HG03095 (cell line): ENCODE data around the gene TAF4B.
A peak's percentile ranks its signal among the peaks of the same experiment; 100 is the strongest.
"Not testable (repeated sequence)": the region's sequence is repeated elsewhere in the genome, so short reads cannot be mapped to it uniquely, and the experiment has no call there.

ENCODE experiments used
- ATAC-seq: cut with Tn5 transposase; IDR thresholded peaks from one replicate; pipeline ENCODE4 v1.9.1; 2021; ENCODE audit warnings: moderate library complexity; ENCODE audit not compliant: unreplicated experiment

The TAF4B gene

GRCh38 chr18:26301681-26302080, 75.4 kb downstream of the TAF4B start:
- ATAC-seq = no peak

GRCh38 chr18:26303222-26303621, 77.0 kb downstream of the TAF4B start:
- not testable (repeated sequence) for ATAC-seq

DNA sequence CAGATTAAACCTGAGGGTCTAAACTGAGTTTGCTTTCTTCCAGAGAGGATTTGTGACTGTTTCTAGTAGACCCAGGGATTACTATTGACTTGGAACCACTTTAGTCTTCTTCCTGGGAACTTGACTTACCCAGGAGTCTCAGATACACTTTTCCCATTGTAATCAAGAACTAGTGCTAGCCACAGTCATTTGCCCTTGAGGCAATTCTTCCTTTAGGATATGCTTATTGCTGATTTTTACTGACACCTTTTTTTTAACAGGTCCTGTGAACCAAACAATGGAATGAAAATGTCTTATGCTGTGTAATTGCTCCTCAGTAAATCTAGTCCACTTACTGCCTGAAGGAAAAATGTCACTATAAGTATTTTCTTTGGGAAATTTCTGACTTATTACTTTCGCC, 78.3 kb downstream of the TAF4B start:
- ATAC-seq = no peak

DNA sequence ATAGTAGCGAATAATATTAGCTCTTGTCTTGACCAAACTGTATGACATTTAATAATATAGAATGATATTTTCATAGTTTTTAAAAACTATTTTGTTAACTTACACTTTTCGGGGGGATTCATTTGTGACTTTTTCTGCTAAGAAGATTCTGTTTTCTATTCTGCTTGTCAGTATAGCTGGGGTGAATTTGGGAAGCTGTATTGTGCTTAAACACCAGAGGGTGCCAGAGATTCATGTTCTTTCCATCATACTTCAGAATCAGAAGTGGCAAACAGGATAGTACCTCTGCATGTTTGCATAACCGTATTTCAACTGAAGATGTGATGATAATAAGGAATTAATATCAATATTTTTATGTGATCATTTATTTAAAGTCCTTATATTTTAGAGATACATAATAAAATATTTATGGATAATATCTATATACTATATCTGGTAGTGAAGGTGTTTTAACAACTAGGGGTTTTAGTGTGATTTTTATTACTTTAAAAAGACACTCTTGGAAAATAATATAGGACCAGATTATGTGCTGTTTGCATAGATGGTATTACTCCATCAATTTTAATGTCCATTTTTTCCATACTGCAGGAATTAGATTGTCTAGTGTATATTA, 81.0 kb downstream of the TAF4B start:
- peak; percentile 80 for ATAC-seq

DNA sequence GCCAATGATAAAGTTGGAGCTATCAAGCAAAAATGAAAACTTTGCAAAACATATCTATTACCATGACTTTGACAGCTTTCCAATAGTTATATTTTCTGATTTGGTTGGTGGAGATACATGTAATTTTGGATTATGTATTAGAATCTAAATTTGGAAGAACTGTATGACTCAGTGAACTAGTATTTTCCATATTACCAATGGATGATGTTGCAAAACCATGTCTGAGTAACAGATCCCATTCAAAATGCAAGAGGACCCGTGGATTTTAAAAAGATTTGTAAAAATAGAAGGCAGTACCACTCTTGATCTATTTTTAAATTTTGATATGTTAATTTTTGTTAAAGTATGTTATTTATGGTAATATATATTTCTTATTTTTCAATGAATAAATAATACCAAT, 83.0 kb downstream of the TAF4B start:
- ATAC-seq = no peak

DNA sequence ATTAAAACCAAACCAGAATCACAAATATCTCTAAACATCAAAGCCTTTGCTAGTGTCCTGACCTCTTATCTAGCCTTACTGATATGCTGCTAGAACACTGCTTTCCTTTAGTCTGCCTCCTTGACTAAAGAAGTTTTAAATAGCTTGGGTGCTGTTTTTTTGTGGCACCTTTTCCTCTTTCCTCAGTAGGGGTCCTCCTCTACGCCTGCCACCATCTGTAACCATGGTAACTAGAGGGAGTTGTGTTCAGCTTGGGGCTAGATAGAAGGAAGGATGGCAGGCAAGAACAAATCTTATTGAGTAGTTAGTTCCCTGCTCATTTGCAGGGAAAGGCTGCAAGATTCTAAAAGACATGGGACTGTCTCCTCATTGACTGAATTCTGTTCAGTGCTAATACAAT, 86.0 kb downstream of the TAF4B start:
- ATAC-seq = no peak

- no peak for ATAC-seq
Measured at GRCh38 chr18:26317398-26317797, 91.2 kb downstream of the TAF4B start.

- no peak for ATAC-seq
Measured at GRCh38 chr18:26320686-26321085, 94.4 kb downstream of the TAF4B start.

GRCh38 chr18:26322890-26323653, 96.8 kb downstream of the TAF4B start:
- ATAC-seq = no peak

GRCh38 chr18:26325771-26326170, 99.5 kb downstream of the TAF4B start:
- no peak for ATAC-seq

DNA sequence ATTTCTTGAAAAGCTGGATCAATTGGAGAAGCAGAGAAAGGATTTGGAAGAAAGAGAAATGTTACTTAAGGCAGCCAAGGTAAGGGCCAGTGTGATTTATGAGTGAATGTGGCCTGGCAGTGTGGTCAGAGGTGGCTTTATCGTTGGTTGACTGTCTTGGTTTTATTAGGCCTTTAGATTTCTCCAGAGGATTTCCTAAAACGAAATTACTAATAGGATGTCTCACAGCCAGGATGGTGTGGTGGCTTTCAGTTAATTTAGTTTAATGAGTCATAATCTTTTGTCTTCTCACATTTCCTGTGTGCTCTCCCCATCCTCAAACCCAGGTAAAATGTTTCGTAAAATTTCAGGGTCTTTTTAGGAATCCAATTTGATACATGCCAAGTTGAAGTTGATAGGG, 100.8 kb downstream of the TAF4B start:
- no peak for ATAC-seq

- ATAC-seq = no peak
Measured at GRCh38 chr18:26332991-26333390, 106.7 kb downstream of the TAF4B start.

- ATAC-seq = no peak
Measured at GRCh38 chr18:26335156-26335555, 108.9 kb downstream of the TAF4B start.

DNA sequence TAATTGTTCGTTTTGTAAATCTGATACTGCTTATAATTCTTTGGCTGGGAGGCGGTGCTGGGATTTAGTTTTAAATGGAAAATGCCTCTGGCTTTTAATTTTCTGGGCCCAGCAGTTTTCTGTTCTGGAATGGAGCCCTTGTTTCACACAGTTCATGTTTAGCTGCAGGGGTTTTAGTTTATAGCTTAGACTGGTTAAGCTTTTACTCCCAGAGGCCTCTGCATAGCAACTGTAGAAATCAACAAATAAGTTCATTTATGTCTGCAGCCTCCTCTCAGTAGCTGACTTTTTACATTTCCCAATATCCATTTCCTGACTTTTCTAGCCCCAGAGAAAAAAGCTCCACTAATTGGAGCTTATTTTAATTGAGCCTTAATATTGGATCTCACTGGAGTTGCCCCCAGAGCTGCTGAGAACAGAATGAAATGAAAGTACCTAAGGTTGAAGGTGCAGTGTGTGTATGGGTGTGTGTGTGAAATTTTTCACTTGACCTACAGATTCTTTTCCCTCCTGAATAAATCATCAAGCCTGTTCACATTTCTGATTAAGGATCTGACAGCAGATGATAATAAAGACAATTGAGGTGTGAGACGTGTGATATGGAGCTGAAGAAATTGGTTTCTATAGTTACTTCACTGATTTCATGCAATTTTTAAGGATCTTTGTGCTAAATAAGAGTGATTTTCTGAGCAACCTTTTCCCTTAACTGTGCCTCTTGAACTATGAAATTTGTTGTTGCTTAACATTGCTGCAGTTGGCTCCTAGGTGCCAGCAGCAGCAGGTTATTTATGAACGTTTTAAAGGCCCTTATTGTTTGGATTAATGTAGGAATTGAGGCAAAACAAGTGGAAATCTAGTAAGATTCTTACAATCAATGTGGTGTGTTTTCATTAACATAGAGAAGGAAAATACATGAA, 109.6 kb downstream of the TAF4B start:
- no peak for ATAC-seq

DNA sequence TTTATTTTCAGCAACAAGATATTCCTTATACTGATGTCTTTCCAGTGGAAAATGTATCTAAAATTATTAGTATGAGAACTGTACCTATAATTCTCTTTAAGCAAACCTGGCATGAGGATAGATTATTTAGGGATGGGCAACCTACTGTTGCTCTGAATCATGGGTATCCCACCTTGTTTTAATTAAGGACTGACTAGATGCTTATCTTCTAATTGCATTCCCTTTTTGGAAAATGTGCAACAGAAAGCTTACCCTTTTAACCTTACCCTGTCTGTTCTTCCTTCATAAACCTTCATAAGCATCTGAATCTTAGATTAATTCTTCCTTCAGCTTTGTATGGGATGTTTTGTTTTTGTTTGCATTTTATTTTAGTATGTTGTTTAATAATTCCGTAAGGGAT, 110.3 kb downstream of the TAF4B start:
- ATAC-seq = no peak

DNA sequence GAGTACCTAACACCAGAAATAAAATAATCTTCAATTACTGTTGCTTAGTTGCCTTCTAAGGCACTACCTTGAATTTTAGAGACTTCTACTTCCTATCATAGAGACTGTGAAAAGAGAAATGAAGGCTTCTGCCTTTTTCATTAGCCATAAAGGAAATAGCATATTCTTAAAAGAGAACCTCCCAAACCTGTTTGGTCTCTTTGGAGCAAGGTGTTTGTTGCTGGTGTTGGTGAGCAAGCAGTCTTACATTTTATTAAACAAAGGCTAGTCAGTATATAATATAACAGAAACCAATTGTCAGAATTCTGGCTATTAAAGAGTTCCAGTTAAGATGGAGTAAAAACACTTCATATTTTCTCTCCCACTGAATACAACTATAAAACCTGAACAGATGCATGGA, 116.4 kb downstream of the TAF4B start:
- no peak for ATAC-seq

GRCh38 chr18:26350961-26351360, 124.7 kb downstream of the TAF4B start:
- no peak for ATAC-seq

GRCh38 chr18:26356045-26356785, 130.0 kb downstream of the TAF4B start:
- peak; percentile 75 for ATAC-seq

DNA sequence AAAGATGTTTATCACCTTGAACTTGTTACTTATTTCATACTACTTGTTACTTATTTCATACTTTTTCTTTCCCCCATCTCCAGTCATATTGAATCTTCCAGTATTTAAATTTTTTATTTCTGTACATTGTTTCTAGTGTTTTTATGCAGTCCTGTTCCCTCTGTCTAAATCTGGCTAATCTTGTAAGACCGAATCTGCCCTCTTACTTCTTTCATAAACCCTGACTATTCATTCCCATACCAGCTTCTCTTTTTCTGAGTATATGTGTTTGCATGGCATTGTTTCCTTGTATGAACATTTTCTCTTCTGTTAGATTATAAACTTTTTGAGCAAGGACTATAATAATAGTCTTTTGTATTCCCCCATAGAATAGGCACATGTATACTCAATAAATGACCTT, 131.7 kb downstream of the TAF4B start:
- ATAC-seq = no peak

DNA sequence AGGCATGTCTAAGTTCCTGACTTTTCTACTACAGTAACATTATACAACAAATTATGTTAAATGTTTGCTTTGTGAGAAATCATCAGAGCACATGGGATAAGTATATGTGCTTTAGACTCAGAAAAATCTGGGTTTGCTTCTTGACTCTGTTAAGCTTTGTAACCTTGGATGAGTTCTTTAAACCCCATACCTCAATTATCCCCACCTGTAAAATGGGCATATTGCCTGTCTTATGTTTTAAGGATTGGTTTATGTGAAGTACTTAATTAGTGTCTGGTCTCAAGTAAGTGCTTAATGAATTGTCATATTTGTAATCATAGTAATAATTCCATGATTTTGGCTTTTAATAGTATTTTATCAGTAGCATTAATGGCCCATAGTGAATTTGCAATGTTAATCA, 135.8 kb downstream of the TAF4B start:
- ATAC-seq = no peak

DNA sequence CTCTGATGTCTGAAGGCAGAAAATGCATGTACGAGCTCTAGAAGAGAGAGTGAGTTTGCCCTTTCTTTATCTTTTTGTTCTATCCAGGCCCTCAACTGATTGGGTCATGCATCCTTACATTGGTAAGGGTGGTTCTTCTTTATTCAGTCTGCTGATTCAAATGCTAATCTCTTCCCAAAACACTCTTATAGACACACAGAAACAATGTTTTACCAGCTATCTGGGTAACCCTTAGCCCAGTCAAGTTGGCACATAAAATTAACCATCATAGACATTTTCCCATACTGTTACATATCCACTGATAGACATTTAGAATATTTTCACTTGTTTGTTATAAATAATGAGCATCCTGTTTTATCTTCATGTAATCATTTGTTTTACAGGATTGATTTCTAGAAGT, 141.2 kb downstream of the TAF4B start:
- no peak for ATAC-seq
